ENCODE results near the gene PSKH1. TPM values are rescaled to one million over a fixed set of nuclear protein-coding genes. Genes with fewer than 3 reads are reported as not detected.
A peak's percentile ranks its signal among the peaks of the same experiment; 100 is the strongest.

PSKH1 gene
- total and polyA plus RNA-seq, 2 donors from 2014 or later = 23.6 to 33.2 TPM

DNA sequence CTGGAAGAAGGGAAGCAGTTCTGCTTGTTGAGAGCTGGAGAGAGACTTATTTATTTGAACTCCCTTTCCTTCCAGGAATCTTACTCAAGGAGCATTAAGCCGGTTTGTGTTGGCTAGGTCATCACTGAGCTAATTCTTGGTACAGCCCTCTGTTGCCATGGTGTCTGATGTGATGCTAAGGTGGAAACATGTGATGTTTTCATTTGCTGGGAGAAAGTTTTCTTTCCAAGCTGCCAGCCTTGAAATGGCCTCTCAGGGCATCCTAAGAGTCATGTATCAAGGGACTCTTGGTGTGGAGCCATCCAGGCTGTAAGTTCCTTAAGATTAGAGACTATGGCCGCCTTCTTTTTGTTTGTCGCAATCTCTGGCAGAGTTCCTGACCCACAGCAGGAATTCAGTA lies 4.2 kb downstream of the PSKH1 start:
- Histone ChIP-seq H3K9me3 (ENCODE audit: control insufficient read depth in 2 of 3, insufficient read depth in 1 of 3, low read length in 3 of 3) (no peaks in the 10 kb centered on the region), H3K4me1 (ENCODE audit: control insufficient read depth in 2 of 3, insufficient read depth in 2 of 3, low read depth in 1 of 3, low read length in 3 of 3) (peaks cover 0 to 20% (median 8%) of the 10 kb centered on the region in 3 donors), H3K4me3 (ENCODE audit: low read length in 3 of 3) (no peak overlapping the region), H3K9ac (ENCODE audit: low read length in 3 of 3) (no peak overlapping the region), H3K36me3 (ENCODE audit: control insufficient read depth in 2 of 3, insufficient read depth in 3 of 3, low read length in 3 of 3) (no peaks in the 10 kb centered on the region), H3K27me3 (ENCODE audit: control insufficient read depth, insufficient read depth, low read length) (no peaks in the 10 kb centered on the region), H3K27ac (ENCODE audit: low read depth in 2 of 2, low read length in 2 of 2) (no peak overlapping the region)
- intact Hi-C loops (cut with DNase I) = no loop called here
- peak in 1 of 5 donors; percentile 19 for DNase-seq
- no peak for FAIRE-seq
- TF ChIP-seq, protein P1, sequence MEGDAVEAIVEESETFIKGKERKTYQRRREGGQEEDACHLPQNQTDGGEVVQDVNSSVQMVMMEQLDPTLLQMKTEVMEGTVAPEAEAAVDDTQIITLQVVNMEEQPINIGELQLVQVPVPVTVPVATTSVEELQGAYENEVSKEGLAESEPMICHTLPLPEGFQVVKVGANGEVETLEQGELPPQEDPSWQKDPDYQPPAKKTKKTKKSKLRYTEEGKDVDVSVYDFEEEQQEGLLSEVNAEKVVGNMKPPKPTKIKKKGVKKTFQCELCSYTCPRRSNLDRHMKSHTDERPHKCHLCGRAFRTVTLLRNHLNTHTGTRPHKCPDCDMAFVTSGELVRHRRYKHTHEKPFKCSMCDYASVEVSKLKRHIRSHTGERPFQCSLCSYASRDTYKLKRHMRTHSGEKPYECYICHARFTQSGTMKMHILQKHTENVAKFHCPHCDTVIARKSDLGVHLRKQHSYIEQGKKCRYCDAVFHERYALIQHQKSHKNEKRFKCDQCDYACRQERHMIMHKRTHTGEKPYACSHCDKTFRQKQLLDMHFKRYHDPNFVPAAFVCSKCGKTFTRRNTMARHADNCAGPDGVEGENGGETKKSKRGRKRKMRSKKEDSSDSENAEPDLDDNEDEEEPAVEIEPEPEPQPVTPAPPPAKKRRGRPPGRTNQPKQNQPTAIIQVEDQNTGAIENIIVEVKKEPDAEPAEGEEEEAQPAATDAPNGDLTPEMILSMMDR (IDR thresholded peaks at IDR 0.05; ENCODE audit: borderline replicate concordance, extremely low read depth, insufficient read depth) = no peak

DNA sequence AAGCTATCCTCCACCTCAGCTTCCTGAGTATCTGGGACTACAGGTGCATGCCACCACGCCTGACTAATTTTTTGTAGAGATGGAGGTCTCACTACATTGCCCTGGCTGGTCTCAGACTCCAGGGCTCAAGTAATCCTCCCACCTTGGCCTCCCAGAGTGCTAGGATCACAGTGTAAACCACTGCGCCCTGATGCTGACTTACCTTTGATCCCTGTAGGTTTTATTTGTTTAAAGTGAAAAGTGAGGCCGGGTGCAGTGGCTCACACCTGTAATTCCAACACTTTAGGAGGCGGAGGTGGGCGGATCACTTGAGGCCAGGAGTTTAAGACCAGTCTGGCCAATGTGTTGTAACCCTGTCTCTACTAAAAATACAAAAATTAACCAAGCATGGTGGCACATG lies 8.7 kb downstream of the PSKH1 start:
- DNase-seq = no peak
- no peaks in the 10 kb centered on the region for H3K27me3 ChIP-seq (ENCODE audit: control insufficient read depth, insufficient read depth, low read length)
- FAIRE-seq = no peak
- TF ChIP-seq, protein P1 (IDR thresholded peaks at IDR 0.05; ENCODE audit: borderline replicate concordance, extremely low read depth, insufficient read depth) = no peak
- H3K36me3 ChIP-seq (ENCODE audit: control insufficient read depth in 2 of 3, insufficient read depth in 3 of 3, low read length in 3 of 3) = peaks cover 0 to 2% (median 0%) of the 10 kb centered on the region in 3 donors
- no peak overlapping the region for H3K4me3 ChIP-seq (ENCODE audit: low read length in 3 of 3)
- H3K9me3 ChIP-seq (ENCODE audit: control insufficient read depth in 2 of 3, insufficient read depth in 1 of 3, low read length in 3 of 3) = no peaks in the 10 kb centered on the region
- intact Hi-C loops (cut with DNase I) = no loop called here
- no peak overlapping the region for H3K27ac ChIP-seq (ENCODE audit: low read depth in 2 of 2, low read length in 2 of 2)
- H3K4me1 ChIP-seq (ENCODE audit: control insufficient read depth in 2 of 3, insufficient read depth in 2 of 3, low read depth in 1 of 3, low read length in 3 of 3) = peaks cover 0 to 4% (median 0%) of the 10 kb centered on the region in 3 donors
- no peak overlapping the region for H3K9ac ChIP-seq (ENCODE audit: low read length in 3 of 3)

DNA sequence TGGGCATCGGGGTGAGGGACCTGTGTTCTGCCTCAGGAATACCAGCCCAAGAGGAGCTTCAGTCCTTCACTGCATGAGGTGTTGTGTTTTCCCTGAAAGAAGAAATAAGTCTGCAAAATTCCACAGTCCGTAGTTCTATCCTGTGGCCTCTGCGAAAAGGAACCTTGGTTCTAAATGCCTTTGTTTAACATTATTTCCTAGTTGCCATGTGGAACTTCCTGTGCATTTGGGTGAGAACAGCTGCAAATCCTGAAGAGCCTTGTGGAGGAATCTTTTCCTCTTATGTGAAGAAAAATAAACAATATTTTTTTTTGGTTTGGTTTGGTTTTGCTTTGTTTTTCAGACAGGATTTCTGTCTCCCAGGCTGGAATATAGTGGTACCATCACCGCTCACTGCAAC lies 9.8 kb downstream of the PSKH1 start:
- H3K36me3 ChIP-seq (ENCODE audit: control insufficient read depth in 2 of 3, insufficient read depth in 3 of 3, low read length in 3 of 3) = peaks cover 0 to 2% (median 0%) of the 10 kb centered on the region in 3 donors
- H3K4me3 ChIP-seq (ENCODE audit: low read length in 3 of 3) = no peak overlapping the region
- FAIRE-seq = no peak
- no peak overlapping the region for H3K27ac ChIP-seq (ENCODE audit: low read depth in 2 of 2, low read length in 2 of 2)
- H3K9me3 ChIP-seq (ENCODE audit: control insufficient read depth in 2 of 3, insufficient read depth in 1 of 3, low read length in 3 of 3) = no peaks in the 10 kb centered on the region
- no peak for DNase-seq
- no peak overlapping the region for H3K9ac ChIP-seq (ENCODE audit: low read length in 3 of 3)
- H3K27me3 ChIP-seq (ENCODE audit: control insufficient read depth, insufficient read depth, low read length) = no peaks in the 10 kb centered on the region
- intact Hi-C loops (cut with DNase I) = no loop called here
- TF ChIP-seq, protein P1 (IDR thresholded peaks at IDR 0.05; ENCODE audit: borderline replicate concordance, extremely low read depth, insufficient read depth) = no peak
- H3K4me1 ChIP-seq (ENCODE audit: control insufficient read depth in 2 of 3, insufficient read depth in 2 of 3, low read depth in 1 of 3, low read length in 3 of 3) = no peaks in the 10 kb centered on the region
